CD14-positive monocyte (primary cell): ENCODE results near the gene NR2F1. TPM values are rescaled to one million over a fixed set of nuclear protein-coding genes. Genes with fewer than 3 reads are reported as not detected.

Experiments used
- DNase-seq, 3 donors: peaks; one replicate each; pipeline ENCODE4 v3.0.0-alpha.2; 2011 to 2022
- H2AFZ ChIP-seq: 2 replicates; pipeline ENCODE4 v1.6.0; 2012; ENCODE audit warnings: mild to moderate bottlenecking, low read depth, low read length, inconsistent platforms; ENCODE audit not compliant: insufficient read depth, poor library complexity, severe bottlenecking
- H3K27ac ChIP-seq, 2 donors: 1 replicate in 1 of 2; 2 replicates in 1 of 2; pipeline ENCODE4 v1.5.1; 2012 to 2013; ENCODE audit warnings: low read length in 2 of 2, control low read depth in 1 of 2, inconsistent platforms in 1 of 2, low read depth in 1 of 2, mild to moderate bottlenecking in 1 of 2
- H3K27me3 ChIP-seq, 2 donors: one replicate each; pipeline versions ENCODE4 v1.6.0 to v1.6.1; 2011 to 2013; ENCODE audit warnings: low read length in 2 of 2; ENCODE audit not compliant: control insufficient read depth in 2 of 2, insufficient read depth in 2 of 2
- H3K36me3 ChIP-seq, 2 donors: replicated peaks in 1 of 2; 1 replicate in 1 of 2; 2 replicates in 1 of 2; pipeline versions ENCODE4 v1.5.1 to v1.6.1; 2012 to 2013; ENCODE audit warnings: low read length in 2 of 2, control low read depth in 1 of 2, inconsistent platforms in 1 of 2, mild to moderate bottlenecking in 1 of 2; ENCODE audit not compliant: insufficient read depth in 2 of 2, control insufficient read depth in 1 of 2
- H3K4me1 ChIP-seq, 2 donors: 1 replicate in 1 of 2; 2 replicates in 1 of 2; pipeline versions ENCODE4 v1.5.1 to v1.6.1; 2012 to 2013; ENCODE audit warnings: low read length in 2 of 2, control low read depth in 1 of 2, inconsistent platforms in 1 of 2, mild to moderate bottlenecking in 1 of 2, moderate library complexity in 1 of 2; ENCODE audit not compliant: insufficient read depth in 2 of 2, control insufficient read depth in 1 of 2
- H3K4me2 ChIP-seq: replicated peaks from 2 replicates; pipeline ENCODE3; 2012; ENCODE audit warnings: low read length, moderate library complexity, mild to moderate bottlenecking; ENCODE audit not compliant: poor library complexity, severe bottlenecking; ENCODE audit errors: extremely low read depth
- H3K4me3 ChIP-seq, 3 experiments: fragments of 200-600 bp in 1 of 3; sonication (generic) in 1 of 3; replicated peaks in 1 of 3; 1 replicate in 2 of 3; 2 replicates in 1 of 3; pipeline ENCODE4 v1.5.1; 2011 to 2013; ENCODE audit warnings: low read length in 3 of 3, mild to moderate bottlenecking in 3 of 3, control low read depth in 2 of 3, low read depth in 2 of 3, inconsistent platforms in 1 of 3, moderate library complexity in 1 of 3
- H3K79me2 ChIP-seq: 2 replicates; pipeline ENCODE4 v1.6.0; 2012; ENCODE audit warnings: mild to moderate bottlenecking, control low read depth, inconsistent platforms, low read length, moderate library complexity; ENCODE audit not compliant: insufficient read depth
- H3K9ac ChIP-seq: 2 replicates; pipeline ENCODE4 v1.6.0; 2017; ENCODE audit warnings: low read length, mild to moderate bottlenecking; ENCODE audit not compliant: insufficient read depth, poor library complexity, severe bottlenecking
- H3K9me3 ChIP-seq, 2 donors: replicated peaks in 1 of 2; 1 replicate in 1 of 2; 2 replicates in 1 of 2; pipeline versions ENCODE4 v1.5.1 to v1.6.1; 2012 to 2013; ENCODE audit warnings: low read length in 2 of 2, control low read depth in 1 of 2; ENCODE audit not compliant: control insufficient read depth in 1 of 2, insufficient read depth in 1 of 2
- H4K20me1 ChIP-seq: 2 replicates; pipeline ENCODE4 v1.6.0; 2012; ENCODE audit warnings: mild to moderate bottlenecking, low read length, control low read depth, moderate library complexity; ENCODE audit not compliant: insufficient read depth
- H3K27ac Mint-ChIP-seq, 7 donors: one replicate each; pipeline ENCODE4 v1.8.0; 2020; ENCODE audit warnings: mild to moderate bottlenecking in 7 of 7, mixed read lengths in 7 of 7, moderate library complexity in 6 of 7, inconsistent platforms in 2 of 7
- H3K27me3 Mint-ChIP-seq, 3 donors: one replicate each; pipeline ENCODE4 v1.8.0; 2021 to 2022; ENCODE audit warnings: low read depth in 3 of 3, mild to moderate bottlenecking in 3 of 3, mixed read lengths in 3 of 3, moderate library complexity in 3 of 3, inconsistent platforms in 1 of 3
- H3K36me3 Mint-ChIP-seq, 2 donors: one replicate each; pipeline ENCODE4 v1.8.0; 2020; ENCODE audit warnings: mixed read lengths in 2 of 2, inconsistent platforms in 1 of 2, mild to moderate bottlenecking in 1 of 2
- H3K4me1 Mint-ChIP-seq: one replicate; pipeline ENCODE4 v1.8.0; 2020; ENCODE audit warnings: mild to moderate bottlenecking, mixed read lengths
- H3K4me3 Mint-ChIP-seq, 2 donors: one replicate each; pipeline ENCODE4 v1.8.0; 2020; ENCODE audit warnings: mild to moderate bottlenecking in 2 of 2, mixed read lengths in 2 of 2, moderate library complexity in 1 of 2
- H3K9me3 Mint-ChIP-seq, 7 donors: one replicate each; pipeline ENCODE4 v1.8.0; 2020 to 2022; ENCODE audit warnings: mixed read lengths in 7 of 7, mild to moderate bottlenecking in 6 of 7, moderate library complexity in 6 of 7, inconsistent platforms in 2 of 7
- WGBS: methylation state at CpG from one replicate; pipeline ENCODE4 v1.1.5; 2013; ENCODE audit warnings: missing lambda C conversion rate; ENCODE audit not compliant: insufficient coverage; 5-methylcytosine and 5-hydroxymethylcytosine counted together
- intact Hi-C, 2 donors: fragments of 100-400 bp; cut with micrococcal nuclease; formaldehyde crosslinking; loops; one replicate each; pipeline versions ENCODE4 v1.15.0 to v1.15.1; 2023
- polyA plus RNA-seq, 3 donors: library from polyadenylated mRNA; depleted of rRNA in 1 of 3; unstranded in 2 of 3; stranded (reverse) in 1 of 3; fragments of 300-500 nt in 2 of 3; fragments of >200 nt in 1 of 3; fragmentation: Illumina TruSeq in 2 of 3; gene quantifications; 1 replicate in 2 of 3; 2 replicates in 1 of 3; pipeline ENCODE4 v1.2.3, GENCODE V29; 2012 to 2021
- TF ChIP-seq, protein P1 (sequence below): fragments of 200-600 bp; IDR thresholded peaks from one replicate; pipeline ENCODE4 v1.8.0; 2022; ENCODE audit warnings: antibody characterized with exemption, mild to moderate bottlenecking

The NR2F1 gene
- polyA plus RNA-seq, 3 donors: not detected

GRCh38 chr5:93557021-93557604 is 25.9 kb upstream of the NR2F1 start:
- no peak overlapping the region for H3K4me3 Mint-ChIP-seq
- TF ChIP-seq, protein P1, sequence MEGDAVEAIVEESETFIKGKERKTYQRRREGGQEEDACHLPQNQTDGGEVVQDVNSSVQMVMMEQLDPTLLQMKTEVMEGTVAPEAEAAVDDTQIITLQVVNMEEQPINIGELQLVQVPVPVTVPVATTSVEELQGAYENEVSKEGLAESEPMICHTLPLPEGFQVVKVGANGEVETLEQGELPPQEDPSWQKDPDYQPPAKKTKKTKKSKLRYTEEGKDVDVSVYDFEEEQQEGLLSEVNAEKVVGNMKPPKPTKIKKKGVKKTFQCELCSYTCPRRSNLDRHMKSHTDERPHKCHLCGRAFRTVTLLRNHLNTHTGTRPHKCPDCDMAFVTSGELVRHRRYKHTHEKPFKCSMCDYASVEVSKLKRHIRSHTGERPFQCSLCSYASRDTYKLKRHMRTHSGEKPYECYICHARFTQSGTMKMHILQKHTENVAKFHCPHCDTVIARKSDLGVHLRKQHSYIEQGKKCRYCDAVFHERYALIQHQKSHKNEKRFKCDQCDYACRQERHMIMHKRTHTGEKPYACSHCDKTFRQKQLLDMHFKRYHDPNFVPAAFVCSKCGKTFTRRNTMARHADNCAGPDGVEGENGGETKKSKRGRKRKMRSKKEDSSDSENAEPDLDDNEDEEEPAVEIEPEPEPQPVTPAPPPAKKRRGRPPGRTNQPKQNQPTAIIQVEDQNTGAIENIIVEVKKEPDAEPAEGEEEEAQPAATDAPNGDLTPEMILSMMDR: no peak
- H3K36me3 ChIP-seq: no peaks in the 10 kb centered on the region
- no peaks in the 10 kb centered on the region for H3K4me1 Mint-ChIP-seq
- intact Hi-C loops: no loop called here
- H3K27me3 ChIP-seq: peaks cover 0 to under 1% of the 10 kb centered on the region in 2 donors
- no peak overlapping the region for H3K4me2 ChIP-seq
- H3K9ac ChIP-seq: no peak overlapping the region
- H3K79me2 ChIP-seq: no peaks in the 10 kb centered on the region
- H3K27ac ChIP-seq: no peak overlapping the region
- H3K27ac Mint-ChIP-seq: no peak overlapping the region
- no peaks in the 10 kb centered on the region for H3K9me3 ChIP-seq
- DNase-seq: no peak
- no CpG with 5 or more reads among the region's 2 CpGs for WGBS
- peaks cover 0 to 10% (median 6%) of the 10 kb centered on the region in 3 donors for H3K27me3 Mint-ChIP-seq
- H2AFZ ChIP-seq: no peak overlapping the region
- no peak overlapping the region for H3K4me3 ChIP-seq
- H3K4me1 ChIP-seq: no peaks in the 10 kb centered on the region
- peaks cover 0 to 3% (median 0%) of the 10 kb centered on the region in 7 donors for H3K9me3 Mint-ChIP-seq
- H4K20me1 ChIP-seq: no peaks in the 10 kb centered on the region
- no peaks in the 10 kb centered on the region for H3K36me3 Mint-ChIP-seq

DNA sequence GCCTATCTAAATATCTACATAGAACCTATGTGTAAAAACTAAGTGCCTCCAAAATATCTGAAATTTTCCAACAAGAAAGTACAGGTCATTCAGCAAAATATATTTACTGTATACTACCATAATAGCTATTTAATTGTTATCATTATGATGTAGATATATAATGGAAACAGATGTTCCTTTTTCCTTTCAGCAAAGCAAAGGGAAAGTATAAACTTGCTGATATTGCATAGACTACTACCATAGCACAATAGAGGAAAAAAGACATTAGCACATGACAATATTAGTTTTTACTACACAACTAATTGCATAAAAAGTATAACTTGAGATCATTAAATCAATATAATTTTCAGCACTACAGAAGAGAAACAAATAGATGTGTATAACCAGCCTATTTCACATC is 16.9 kb upstream of the NR2F1 start:
- Histone ChIP-seq H3K27me3 (peaks cover 41 to 71% of the 10 kb centered on the region in 2 donors), H3K9me3 (peaks cover 3 to 19% of the 10 kb centered on the region in 2 donors)

More for the DNA sequence above, 16.9 kb upstream of the NR2F1 start:
- Mint-ChIP-seq H3K27me3 (peaks cover 35 to 55% (median 38%) of the 10 kb centered on the region in 3 donors), H3K9me3 (peaks cover 0 to 17% (median 9%) of the 10 kb centered on the region in 7 donors), H3K4me3 (no peak overlapping the region), H3K27ac (no peak overlapping the region), H3K36me3 (peaks cover 0 to under 1% of the 10 kb centered on the region in 2 donors), H3K4me1 (peaks cover 9% of the 10 kb centered on the region)
- Histone ChIP-seq H3K27ac (no peak overlapping the region), H2AFZ (no peak overlapping the region), H3K79me2 (no peaks in the 10 kb centered on the region), H3K36me3 (no peaks in the 10 kb centered on the region), H3K4me1 (peaks cover 11% of the 10 kb centered on the region in 2 donors), H4K20me1 (no peaks in the 10 kb centered on the region), H3K4me2 (no peak overlapping the region), H3K4me3 (no peak overlapping the region), H3K9ac (no peak overlapping the region)
- intact Hi-C loops: no loop called here
- no peak for DNase-seq
- TF ChIP-seq, protein P1: no peak
